C4-2B (cell line): Measurements from ENCODE around the gene SLC4A1AP.

Source experiments
- H3K27ac ChIP-seq: fragments of 450-650 bp; 2 replicates; pipeline ENCODE4 v1.5.1; 2017
- CTCF ChIP-seq: fragments of 450-650 bp; conservative IDR thresholded peaks from 2 replicates; pipeline ENCODE4 v1.5.1; 2017; ENCODE audit warnings: mild to moderate bottlenecking
- ZFX ChIP-seq: fragments of 450-650 bp; IDR thresholded peaks from 2 replicates; pipeline ENCODE4 v1.6.1; 2017

SLC4A1AP gene

GRCh38 chr2:27705851-27706622 is 42.3 kb downstream of the SLC4A1AP start:
- TF ChIP-seq ZFX (no peak), CTCF (no peak)
- peak overlapping the region; percentile 76 for H3K27ac ChIP-seq

- TF ChIP-seq CTCF (no peak), ZFX (no peak)
- H3K27ac ChIP-seq = no peak overlapping the region
Measured at GRCh38 chr2:27707462-27708256, 44.0 kb downstream of the SLC4A1AP start.

- TF ChIP-seq ZFX (no peak), CTCF (no peak)
- no peak overlapping the region for H3K27ac ChIP-seq
Measured at GRCh38 chr2:27708257-27708654, 44.6 kb downstream of the SLC4A1AP start.

DNA sequence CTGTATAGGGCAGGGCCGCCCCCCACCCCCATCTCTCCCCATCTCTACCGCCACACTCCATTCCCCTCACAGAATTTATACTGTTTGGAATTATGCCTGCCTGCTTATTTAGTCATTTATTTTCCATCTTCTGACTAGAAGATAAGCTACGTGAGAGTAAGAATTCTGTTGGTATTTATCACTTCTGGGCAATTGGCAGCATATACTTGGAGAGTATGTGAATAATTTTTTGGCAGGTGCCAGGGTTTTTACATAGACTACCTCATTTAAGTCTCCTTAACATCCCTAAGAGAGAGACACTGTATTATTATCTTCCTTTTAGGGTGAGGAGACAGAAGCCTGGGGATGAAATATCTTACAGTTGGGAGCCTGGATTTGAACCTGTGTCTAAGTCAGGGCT is 45.0 kb downstream of the SLC4A1AP start:
- H3K27ac ChIP-seq = no peak overlapping the region
- TF ChIP-seq ZFX = no peak
- no peak for TF ChIP-seq CTCF

DNA sequence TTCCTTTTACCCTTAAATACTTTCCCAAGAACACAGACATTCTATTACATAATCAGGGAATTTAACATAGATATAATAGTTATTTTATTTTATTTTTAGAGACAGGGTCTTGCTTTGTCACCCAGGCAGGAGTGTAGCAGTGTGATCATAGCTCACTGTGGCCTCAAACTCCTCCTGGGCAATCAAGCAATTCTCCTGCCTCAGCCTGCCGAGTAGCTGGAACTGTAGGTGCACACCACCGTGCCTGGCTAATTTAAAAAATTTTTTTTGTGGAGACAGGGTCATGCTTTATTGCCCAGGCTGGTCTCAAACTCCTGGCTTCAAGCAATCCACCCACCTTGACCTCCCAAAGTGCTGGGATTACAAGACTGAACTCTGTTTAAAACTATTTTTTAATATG is 45.6 kb downstream of the SLC4A1AP start:
- no peak overlapping the region for H3K27ac ChIP-seq
- TF ChIP-seq ZFX = no peak
- no peak for TF ChIP-seq CTCF

DNA sequence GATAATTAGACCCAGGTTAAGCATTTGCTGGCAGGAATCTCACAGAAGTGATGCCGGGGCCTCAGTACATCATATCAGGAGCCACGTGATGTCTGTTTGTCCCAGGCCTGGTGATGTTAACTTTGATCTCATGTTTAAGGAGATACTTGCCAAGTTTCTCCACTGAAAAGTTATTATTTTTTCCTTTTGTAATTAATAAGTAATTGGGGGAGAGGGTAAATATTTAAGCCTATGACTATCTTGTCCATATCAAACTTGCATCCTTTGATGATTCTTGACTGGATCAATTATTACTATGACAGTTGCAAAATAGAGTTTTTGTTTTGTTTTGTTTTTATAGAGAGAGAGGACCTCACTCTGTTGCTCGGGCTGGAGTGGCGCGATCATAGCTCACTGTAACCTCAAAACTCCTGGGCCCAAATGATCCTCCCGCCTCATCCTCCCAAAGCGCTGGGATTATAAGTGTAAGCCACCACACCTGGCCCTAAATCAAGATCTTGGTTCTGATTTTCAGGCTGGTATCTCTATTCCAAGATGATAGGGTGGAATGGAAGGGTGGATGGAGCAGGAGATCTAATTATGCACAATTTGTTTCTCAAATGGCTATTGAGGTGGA is 46.4 kb downstream of the SLC4A1AP start:
- H3K27ac ChIP-seq = no peak overlapping the region
- TF ChIP-seq CTCF (no peak), ZFX (no peak)
